Measurements from ENCODE around the gene RNF146.
"Not testable (repeated sequence)": the region's sequence is repeated elsewhere in the genome, so short reads cannot be mapped to it uniquely, and the experiment has no call there.

RNF146 gene

DNA sequence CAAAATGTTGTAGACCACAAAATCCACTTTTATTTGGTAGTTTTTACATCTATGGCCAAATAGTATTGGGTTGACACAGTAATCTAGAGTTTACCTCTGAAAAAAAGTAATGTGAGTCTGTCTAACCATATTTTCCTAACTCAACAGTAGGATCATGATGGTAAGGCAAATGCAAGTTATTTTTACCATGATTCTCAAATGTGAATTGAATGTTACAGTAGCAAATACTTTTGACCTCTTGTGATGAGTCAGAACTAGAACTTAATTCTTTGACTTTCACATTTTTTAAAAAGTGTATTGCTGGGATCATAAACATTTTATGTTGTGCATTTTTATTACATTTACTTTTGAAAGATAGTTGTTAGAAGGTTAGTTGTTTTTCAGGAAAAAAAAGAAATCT lies 22.0 kb downstream of the RNF146 start:
- DNase-seq, result no peak

DNA sequence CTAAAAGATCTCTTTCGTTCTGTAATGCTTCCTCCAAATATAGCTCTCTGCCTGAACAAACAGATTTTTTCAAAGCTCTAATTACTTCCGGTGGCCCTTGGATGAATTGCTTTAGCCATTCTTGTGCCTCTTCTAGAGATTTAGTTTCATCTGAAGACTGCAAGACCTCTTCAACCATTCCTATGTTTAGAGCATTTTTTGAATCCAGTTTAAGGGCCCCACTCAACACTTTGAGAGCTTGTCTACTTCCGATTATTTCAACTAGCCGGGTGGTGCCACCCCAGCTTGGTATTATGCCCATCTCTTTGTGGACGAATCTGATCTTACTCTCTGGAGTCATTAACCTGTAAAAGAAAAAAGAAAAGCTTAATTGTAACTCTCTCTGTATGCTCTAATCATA lies 23.3 kb downstream of the RNF146 start:
- no peak for DNase-seq

DNA sequence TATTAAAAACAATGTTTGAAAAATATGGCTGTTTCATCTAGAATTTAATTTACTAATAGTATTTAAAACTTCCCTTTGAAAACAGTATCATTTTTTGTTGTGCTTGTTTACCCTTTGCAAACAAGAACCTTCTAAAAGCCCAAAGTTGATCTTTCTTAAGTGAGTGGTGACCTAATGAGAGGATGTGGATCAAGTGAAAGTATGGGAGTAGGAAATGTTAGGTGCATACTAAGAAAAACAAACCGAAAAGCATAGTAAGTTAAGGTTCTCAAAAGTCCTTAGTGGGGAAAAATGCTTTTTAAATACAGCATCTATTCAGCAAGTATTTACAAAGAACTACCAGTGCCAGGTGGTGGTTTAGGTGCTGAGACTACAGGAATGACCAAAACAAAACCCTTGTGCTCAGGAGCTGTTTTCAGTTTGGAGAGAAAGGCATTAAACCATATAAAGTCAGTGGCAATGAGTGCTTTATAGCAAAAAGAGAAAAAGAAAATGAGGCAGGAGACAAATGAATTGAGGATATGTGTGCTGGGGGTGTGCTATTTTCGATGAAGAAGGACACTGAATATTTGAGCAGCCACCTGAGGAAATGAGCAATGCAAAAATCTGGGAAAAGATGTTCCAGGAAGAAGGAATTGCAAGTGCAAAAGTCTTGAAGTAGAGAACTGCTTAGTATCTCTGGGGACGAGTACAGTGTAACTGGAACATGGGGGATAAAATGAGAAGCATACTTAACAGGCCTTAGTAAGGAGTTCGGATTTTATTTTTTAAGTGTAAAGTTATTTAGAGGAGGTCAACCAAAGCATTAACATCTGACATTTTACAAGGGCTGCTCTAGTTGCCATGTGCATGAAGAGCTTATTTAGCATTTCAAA lies 24.0 kb downstream of the RNF146 start:
- DNase-seq, result no peak

DNA sequence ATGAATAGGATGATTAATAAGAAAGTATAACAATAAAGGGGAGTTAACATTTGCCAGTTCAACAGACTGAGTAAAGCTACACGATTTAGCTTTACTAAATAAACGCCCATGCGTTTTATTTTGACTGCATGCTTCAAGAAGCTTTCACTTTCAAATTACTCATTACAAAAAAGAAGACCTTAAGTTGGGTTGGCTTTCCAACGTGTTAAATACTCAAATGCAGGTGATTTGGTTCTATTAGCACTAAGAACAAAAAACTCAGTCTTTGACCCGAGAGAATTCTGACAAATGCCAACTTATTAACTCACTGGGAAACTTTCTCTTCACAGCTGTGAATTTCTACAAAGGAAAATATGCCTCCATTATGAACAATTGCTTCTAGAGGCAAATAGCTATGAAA lies 24.8 kb downstream of the RNF146 start:
- DNase-seq, result no peak

DNA sequence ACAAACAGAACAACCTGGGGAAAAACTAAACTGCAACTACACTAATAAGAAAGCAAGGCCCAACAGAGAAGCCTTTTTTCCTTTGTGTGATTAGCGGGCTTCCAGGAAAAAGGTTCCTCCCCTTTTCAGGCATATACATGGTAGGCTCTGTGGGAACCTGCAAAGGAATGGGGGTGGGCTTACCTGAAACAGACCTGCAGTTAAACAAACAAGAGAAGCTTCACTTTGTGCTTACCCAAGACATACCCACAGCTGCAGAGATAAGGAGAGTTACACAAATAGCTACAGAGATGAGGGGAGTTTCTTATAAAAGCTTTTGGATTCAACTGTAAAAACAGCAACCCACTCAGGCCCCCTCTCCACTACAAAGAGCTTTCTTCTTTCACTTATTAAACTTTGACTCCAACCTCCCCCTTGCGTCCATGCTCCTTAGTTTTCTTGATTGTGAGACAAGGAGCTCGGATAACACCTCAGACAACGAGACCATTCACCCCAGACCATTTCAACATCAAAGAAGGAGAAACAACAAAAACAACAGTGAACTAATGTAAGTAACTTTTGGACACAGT lies 30.9 kb downstream of the RNF146 start:
- DNase-seq, result peak; percentile 87

DNA sequence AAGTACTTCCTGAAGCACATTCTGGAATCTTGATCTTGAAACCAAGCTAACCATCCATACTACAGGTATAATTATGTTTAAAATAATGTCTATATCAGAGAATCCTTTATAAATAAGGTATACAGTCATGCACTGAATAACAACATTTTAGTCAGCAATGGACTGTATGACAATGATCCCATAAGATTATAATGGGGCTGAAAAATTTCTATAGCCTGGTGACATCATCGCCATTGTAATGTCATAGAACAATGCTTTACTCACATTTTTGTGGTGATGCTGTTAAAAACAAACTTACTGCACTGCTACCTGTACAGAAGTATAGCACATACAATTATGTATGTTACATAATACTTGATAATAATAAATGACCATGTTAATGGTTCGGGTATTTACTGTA lies 31.8 kb downstream of the RNF146 start:
- DNase-seq, result no peak

DNA sequence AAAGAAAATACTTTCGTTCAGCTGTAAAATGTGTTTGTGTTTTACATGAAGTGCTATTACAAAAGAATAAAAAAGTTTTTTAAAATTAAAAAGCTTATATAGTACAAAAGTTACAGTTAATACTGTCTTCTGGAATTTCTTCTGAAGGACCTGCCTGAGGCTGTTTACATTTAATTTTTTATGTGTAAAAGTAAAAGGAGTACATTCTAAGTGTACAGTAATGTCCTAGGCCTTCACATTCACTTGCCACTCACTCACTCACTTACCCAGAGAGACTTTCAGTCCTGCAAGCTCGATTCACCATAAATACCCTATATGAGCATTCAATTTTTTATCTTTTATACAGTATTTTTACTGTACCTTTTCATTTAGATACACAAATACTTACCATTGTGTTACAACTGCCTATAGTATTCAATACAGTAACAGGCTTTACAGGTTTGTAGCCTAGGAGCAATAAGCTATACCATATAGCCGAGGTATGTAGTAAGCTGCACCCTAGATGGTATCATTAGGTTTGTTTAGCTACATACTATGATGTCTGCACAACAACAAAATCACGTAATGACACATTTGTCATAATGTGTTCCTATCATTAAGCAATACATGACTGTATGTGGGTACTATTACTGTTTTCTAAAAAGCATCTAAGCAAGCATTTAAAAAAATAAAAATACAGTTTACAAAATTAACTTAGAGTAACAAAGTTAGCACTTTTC lies 33.0 kb downstream of the RNF146 start:
- no peak for DNase-seq

DNA sequence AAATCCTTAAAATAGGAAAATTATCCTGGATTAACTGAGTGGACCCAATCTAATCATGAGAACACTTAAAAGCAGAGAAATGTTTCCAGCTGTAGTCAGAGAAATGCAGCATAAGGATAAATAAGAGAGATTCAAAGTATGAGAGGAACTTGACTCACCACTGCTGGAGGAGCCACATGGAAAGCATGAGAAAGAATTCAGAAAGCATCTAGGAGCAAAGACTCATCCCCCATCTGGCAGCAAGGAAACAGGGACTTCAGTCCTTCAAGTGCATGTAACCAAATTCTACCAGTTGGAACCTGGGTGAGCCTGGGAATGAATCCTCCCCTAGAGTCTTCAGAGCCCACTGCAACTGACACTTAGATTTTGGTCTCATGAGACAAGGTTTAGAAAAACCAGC lies 33.7 kb downstream of the RNF146 start:
- DNase-seq, result peak; percentile 76

DNA sequence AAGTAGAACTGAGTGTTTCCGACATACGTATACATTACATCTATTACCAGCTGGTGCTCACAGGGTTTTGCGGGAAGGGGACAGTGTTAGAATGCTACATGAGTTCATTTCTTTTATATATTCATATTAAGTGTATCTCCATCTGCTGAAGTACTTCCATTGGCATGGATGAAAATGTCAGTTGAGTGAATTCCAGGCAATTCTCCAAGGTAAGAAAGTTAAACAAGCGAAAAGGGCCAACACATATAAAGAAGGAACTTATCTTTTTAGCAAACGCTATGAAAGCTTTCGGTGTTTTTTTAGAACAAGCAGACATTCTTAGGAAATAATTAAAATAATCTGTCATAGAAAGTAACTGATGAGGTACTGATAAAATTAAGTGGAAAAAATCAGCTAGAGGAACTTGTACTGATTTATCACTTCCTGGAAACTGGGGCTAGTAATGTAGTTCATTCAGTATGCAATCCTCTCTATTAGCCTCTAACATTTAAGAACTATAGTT lies 34.6 kb downstream of the RNF146 start:
- no peak for DNase-seq

DNA sequence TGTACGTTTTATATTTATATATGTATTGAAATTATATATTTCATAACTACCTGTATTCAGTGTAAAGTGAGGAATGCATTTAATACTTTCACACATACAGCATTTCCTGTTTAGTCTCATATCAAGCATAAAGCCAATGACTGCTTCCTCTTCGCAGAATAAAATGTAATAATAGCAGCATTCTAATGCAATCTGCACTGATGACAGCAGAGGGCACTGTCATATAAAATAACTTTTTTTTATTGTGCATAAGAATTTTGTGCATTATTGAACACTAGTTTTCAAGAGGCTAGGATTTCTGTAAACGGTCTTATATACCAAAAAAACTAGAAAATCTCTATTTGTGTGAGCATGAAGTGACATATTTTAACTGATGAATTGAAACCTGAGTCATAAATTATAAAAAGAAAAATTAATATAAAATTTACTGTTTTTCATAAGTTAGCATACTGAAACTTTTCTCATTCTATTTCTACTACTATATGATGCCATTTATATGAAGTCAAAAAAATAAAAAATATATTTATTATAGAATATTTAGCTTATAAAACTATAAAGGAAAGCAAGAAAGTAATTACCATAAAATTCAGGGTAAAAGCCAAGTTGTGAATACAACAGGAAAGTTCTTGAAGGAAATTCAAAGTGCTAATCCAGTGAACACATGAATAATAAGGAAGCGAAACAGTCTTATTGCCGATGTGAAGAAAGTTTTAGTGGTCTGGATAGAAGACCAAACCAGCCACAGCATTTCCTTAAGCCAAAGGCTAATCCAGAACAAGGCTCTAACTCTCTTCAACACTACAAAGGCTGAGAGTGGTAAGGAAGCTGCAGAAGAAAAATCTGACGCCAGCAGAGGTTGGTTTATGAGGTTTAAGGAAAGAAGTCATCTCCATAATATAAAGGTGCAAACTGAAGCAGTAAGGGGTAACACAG lies 36.3 kb downstream of the RNF146 start:
- DNase-seq, result no peak

DNA sequence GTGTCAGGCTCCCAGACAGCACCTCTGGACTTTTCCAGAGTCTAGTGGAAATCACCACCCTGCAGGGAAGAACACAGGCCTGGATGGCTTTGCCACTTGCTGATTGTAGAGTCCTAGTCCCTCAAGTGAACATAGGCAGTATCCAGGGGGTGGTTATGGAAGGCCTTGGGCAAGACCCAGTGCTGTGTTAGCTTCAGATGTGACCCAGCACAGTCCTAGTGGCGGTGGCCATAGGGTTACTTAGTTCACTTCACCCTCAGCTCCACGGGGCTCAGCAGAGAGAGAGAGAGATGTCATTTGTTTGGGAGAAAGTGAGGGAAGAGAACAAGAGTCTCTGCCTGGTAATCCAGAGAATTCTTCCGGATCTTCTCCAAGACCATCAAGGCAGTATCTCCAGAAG lies 37.3 kb downstream of the RNF146 start:
- DNase-seq, result no peak

DNA sequence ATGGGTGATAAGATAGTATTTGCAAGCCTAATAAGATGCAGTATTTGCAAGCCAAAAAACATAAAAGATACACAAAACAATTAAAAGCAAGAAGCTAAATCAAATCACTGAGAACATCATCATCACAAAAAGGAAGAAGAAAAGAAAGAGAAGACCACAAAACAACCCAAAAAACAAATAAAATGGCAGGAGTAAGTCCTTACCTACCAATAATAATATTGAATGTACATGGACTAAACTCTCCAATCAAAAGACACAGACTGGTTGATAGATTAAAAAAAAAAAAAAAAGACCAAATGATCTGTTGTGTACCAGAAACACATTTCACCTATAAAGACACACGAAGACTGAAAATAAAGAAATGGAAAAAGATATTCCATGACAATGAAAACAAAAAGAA lies 39.1 kb downstream of the RNF146 start:
- DNase-seq, result no peak

DNA sequence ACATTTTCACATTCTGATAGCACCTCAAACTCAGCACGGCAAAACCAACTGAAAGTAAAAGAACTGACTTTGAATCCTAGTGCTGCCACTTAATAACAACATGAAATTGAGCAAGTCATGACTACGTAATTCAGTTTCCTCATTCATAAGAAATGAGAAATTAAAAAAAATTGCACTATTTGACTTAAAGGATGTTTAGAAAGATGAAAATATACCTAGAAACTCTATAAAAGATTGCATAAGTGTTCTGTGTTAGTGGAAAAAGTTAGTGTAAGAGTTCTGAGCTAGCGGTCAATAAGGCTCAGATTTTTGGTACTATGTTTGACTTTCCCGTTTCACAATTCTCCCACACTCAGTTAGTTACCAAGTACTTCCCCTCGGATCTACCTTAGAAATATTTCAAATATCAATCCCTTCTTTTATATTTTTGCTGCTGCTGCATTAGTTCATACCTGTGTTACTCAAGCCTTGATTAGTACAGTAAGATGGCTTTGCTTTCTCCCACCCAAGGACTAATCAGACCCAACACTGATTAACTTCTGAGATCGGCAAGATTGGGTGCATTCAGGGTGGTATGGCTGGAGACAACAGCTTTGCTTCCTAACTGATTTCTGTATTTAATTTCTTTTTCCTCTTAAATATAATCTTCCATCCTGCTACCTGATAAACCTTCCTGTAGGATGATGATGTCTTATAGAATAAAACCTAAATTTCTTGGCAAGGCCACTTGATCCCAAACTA lies 50.9 kb downstream of the RNF146 start:
- DNase-seq, result no peak

DNA sequence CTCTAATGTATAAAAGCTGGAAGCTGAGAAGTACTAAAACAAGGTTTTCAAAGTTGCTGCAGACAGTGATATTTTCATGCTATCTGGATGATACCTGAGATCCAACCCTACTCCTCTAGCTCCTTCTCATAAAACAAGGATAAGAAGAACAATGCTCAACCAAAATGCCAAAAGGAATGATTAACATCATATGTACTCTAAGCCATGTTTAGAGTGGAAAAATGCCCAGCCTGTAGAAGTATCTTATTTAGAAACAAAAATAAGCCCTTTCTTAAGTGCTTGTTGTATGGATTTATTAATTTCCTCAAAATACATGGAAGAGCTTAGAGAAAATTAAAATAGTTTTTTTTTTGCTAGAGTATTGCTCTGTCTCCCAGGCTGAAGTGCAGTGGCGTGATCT lies 53.0 kb downstream of the RNF146 start:
- no peak for DNase-seq

DNA sequence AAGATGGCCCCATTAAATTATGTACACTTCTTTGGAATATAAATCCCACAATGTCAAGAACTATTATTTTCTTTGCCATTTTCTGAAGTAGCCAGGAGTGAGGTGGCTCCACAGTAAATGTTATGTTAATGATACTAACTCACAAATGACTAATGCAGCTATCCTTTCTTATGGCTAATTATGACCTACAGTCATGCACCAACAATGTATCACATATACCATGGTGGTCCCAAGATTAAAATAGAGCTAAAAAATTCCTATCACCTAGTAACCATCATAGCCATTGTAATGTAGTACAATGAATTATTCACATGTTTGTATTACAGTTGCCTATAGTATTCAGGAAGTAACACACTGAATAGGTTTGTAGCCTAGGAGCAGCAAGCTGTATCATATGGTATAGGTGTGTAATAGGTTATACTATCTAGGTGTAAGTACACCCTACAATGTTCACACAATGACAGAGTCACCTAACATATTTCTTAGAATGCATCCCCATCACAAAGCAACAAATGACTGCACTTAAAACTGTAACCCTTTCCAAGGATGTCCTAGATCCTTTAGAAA lies 61.5 kb downstream of the RNF146 start:
- DNase-seq, result no peak

DNA sequence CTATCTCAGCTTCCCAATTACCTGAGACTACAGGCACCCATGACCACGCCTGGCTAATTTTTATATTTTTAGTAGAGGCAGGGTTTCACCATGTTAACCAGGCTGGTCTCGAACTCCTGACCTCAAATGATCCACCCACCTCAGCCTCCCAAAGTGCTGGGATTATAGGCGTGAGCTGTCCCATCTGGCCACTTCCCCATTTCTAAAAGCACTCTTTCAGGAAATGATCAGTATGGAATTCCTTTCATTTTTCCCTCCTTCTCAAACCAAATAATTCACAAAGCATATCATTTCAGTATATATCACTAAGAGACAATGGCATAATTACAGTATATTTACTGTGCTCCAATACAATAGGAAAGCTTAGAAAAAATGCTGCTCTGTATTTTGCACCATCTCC lies 64.6 kb downstream of the RNF146 start:
- DNase-seq, result not testable (repeated sequence)

DNA sequence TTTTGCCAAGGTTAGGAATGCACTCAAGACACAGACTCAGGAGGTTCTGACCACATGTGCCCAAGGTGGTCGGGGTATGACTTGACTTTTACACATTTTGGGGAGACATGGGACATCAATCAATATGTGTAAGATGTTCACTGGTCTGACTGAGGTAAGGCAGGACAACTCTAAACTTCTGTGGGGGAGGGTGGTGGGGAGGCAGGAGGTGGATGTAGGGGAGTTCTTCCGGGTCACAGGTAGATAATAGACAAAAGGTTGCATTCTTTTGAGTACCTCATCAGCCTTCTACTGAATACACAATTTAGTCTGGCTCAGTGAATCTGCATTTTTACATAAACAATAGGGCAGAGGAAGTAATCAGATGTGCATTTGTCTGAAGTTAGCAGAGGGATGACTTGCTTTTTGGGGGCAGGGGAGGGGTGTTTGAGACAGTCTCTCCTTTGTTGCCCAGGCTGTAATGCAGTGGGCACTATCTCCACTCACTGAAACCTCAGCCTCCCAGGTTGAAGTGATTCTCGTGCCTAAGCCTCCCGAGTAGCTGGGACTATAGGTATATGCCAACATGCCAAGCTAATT lies 65.8 kb downstream of the RNF146 start:
- no peak for DNase-seq

Data from islet precursor cell (in vitro differentiated cells).